GM12878 (cell line): ENCODE results near the gene SLIT1. TPM values are rescaled to one million over a fixed set of nuclear protein-coding genes. Genes with fewer than 3 reads are reported as not detected.

Source experiments
- ATAC-seq: fragments of 200-7000 bp; cut with Tn5 transposase; 3 replicates; pipeline ENCODE4 v1.9.1; 2020; ENCODE audit warnings: mild to moderate bottlenecking, moderate library complexity
- BruUV-seq: library from RNA; stranded (reverse); fragments of 400-500 nt; replicated peaks from 2 replicates; lab custom pipeline; 2021; lab: Mats Ljungman, UMichigan
- CTCF ChIA-PET: fragments of 300-600 bp; sonication (Branson Sonifier 250); formaldehyde crosslinking; extraction: SDS; loops from one replicate; lab custom pipeline; 2021; ENCODE audit warnings: inconsistent platforms; lab: Yijun Ruan, JAX
- POLR2A ChIA-PET: fragments of 350-600 bp; formaldehyde crosslinking; extraction: SDS; loops from one replicate; lab custom pipeline; 2021; ENCODE audit warnings: inconsistent platforms; lab: Charles Lee
- RAD21 ChIA-PET: fragments of 300-600 bp; sonication (Branson Sonifier 250); formaldehyde crosslinking; loops from one replicate; lab custom pipeline; 2023; ENCODE audit warnings: antibody characterized with exemption; ENCODE audit not compliant: unreplicated experiment; lab: Charles Lee
- SMC1A ChIA-PET: fragments of 300-600 bp; sonication (Branson Sonifier 250); formaldehyde crosslinking; loops from one replicate; lab custom pipeline; 2023; ENCODE audit not compliant: unreplicated experiment, uncharacterized antibody; lab: Charles Lee
- DNase-seq: peaks from one replicate; pipeline ENCODE4 v3.0.0-alpha.2; 2011; ENCODE audit warnings: low read depth, low spot score
- FAIRE-seq: peaks from 3 replicates; lab custom pipeline; 2011; peaks lifted over from hg19 to GRCh38; lab: Jason Lieb, UNC
- H2AFZ ChIP-seq: 2 replicates; pipeline ENCODE4 v1.6.0; 2011; ENCODE audit warnings: low read depth, low read length, control low read depth; ENCODE audit not compliant: control insufficient read depth
- H3K27ac ChIP-seq: 2 replicates; pipeline ENCODE4 v1.5.1; 2011; ENCODE audit warnings: control low read depth; ENCODE audit not compliant: control insufficient read depth, insufficient read depth
- H3K27me3 ChIP-seq, 2 experiments: replicated peaks in 1 of 2; 2 replicates each; pipeline versions ENCODE4 v1.6.0 to v1.6.1; 2011; ENCODE audit warnings: low read length in 1 of 2; ENCODE audit not compliant: control insufficient read depth in 2 of 2, insufficient read depth in 2 of 2
- H3K36me3 ChIP-seq, 2 experiments: 2 replicates each; pipeline ENCODE4 v1.5.1; 2011; ENCODE audit warnings: low read length in 1 of 2; ENCODE audit not compliant: control insufficient read depth in 2 of 2, insufficient read depth in 2 of 2
- H3K4me1 ChIP-seq: 2 replicates; pipeline ENCODE4 v1.6.1; 2011; ENCODE audit warnings: mild to moderate bottlenecking, low read length, moderate library complexity, mixed read lengths; ENCODE audit not compliant: control insufficient read depth, insufficient read depth
- H3K4me2 ChIP-seq: 2 replicates; pipeline ENCODE4 v1.6.0; 2011; ENCODE audit warnings: control low read depth; ENCODE audit not compliant: control insufficient read depth, insufficient read depth
- H3K4me3 ChIP-seq: fragments of 200-600 bp; sonication (generic); 2 replicates; pipeline ENCODE4 v1.5.1; 2016
- H3K79me2 ChIP-seq: 2 replicates; pipeline ENCODE4 v1.6.0; 2011; ENCODE audit warnings: low read length; ENCODE audit not compliant: control insufficient read depth, insufficient read depth
- H3K9ac ChIP-seq: 2 replicates; pipeline ENCODE4 v1.8.0; 2011; ENCODE audit warnings: low read length, control low read depth, mixed read lengths; ENCODE audit not compliant: control insufficient read depth, insufficient read depth
- H3K9me3 ChIP-seq: replicated peaks from 3 replicates; pipeline ENCODE4 v1.5.1; 2011; ENCODE audit warnings: mild to moderate bottlenecking, low read length; ENCODE audit not compliant: control insufficient read depth, insufficient read depth
- H4K20me1 ChIP-seq: 2 replicates; pipeline ENCODE4 v1.6.0; 2011; ENCODE audit not compliant: control insufficient read depth, insufficient read depth
- CREM ChIP-seq: IDR thresholded peaks from 2 replicates; pipeline ENCODE4 v1.6.1; 2014; ENCODE audit warnings: antibody characterized with exemption, low read depth
- HCFC1 ChIP-seq: fragments of 150-350 bp; IDR thresholded peaks from 2 replicates; pipeline ENCODE4 v1.6.1; 2014; ENCODE audit warnings: low read length
- KLF5 ChIP-seq: fragments of 450-650 bp; IDR thresholded peaks from 2 replicates; pipeline ENCODE4 v1.6.1; 2014; ENCODE audit warnings: mild to moderate bottlenecking; ENCODE audit not compliant: partially characterized antibody
- MTA2 ChIP-seq: fragments of 450-650 bp; IDR thresholded peaks from 2 replicates; pipeline ENCODE4 v1.6.1; 2016; ENCODE audit warnings: low read depth, mild to moderate bottlenecking, moderate library complexity
- NR2C1 ChIP-seq: fragments of 450-650 bp; IDR thresholded peaks from 2 replicates; pipeline ENCODE4 v1.6.1; 2017; ENCODE audit warnings: antibody characterized with exemption, mild to moderate bottlenecking, moderate library complexity
- RB1 ChIP-seq: fragments of 450-650 bp; formaldehyde crosslinking; IDR thresholded peaks from 2 replicates; pipeline ENCODE4 v1.6.1; 2017; ENCODE audit warnings: mild to moderate bottlenecking, borderline replicate concordance
- SIN3A ChIP-seq: IDR thresholded peaks from 2 replicates; pipeline ENCODE4 v1.6.1; 2012; ENCODE audit warnings: low read depth, low read length, improper control_type of control experiment
- SREBF2 ChIP-seq: IDR thresholded peaks from 2 replicates; pipeline ENCODE4 v1.6.1; 2012; ENCODE audit warnings: mild to moderate bottlenecking, low read length
- YY1 ChIP-seq: IDR thresholded peaks from 2 replicates; pipeline ENCODE4 v1.6.1; 2011; ENCODE audit warnings: low read depth, mild to moderate bottlenecking, low read length
- ZBTB4 ChIP-seq: fragments of 450-650 bp; formaldehyde crosslinking; IDR thresholded peaks from 2 replicates; pipeline ENCODE4 v1.4.0; 2022; ENCODE audit warnings: mild to moderate bottlenecking, moderate library complexity
- ZNF622 ChIP-seq: fragments of 450-650 bp; IDR thresholded peaks from 2 replicates; pipeline ENCODE4 v1.6.1; 2017; ENCODE audit warnings: mild to moderate bottlenecking, inconsistent platforms
- ZSCAN29 ChIP-seq: fragments of 450-650 bp; IDR thresholded peaks from 2 replicates; pipeline ENCODE4 v1.6.1; 2017; ENCODE audit warnings: mild to moderate bottlenecking, moderate library complexity
- WGBS: methylation state at CpG from one replicate; pipeline ENCODE4 v1.1.6; 2016; ENCODE audit warnings: low lambda C conversion rate; ENCODE audit not compliant: insufficient replicate concordance, insufficient coverage; ENCODE audit errors: missing lambda C conversion rate; 5-methylcytosine and 5-hydroxymethylcytosine counted together
- in situ Hi-C: fragments of 300-500 bp; cut with MboI; formaldehyde crosslinking; loops from 9 replicates; pipeline ENCODE4 v1.14.3; 2018; ENCODE audit warnings: mixed read lengths
- intact Hi-C: fragments of 100-400 bp; cut with micrococcal nuclease; formaldehyde crosslinking; loops from one replicate; pipeline ENCODE4 v1.14.2; 2022; ENCODE audit not compliant: unreplicated experiment
- polyA plus RNA-seq, 11 experiments: library from polyadenylated mRNA; depleted of rRNA in 4 of 11; unstranded in 6 of 11; stranded (reverse) in 5 of 11; fragments of >200 nt; fragmentation: Nextera tagmentation in 4 of 11; fragmentation: Illumina TruSeq in 1 of 11; extraction: Ambion mirVana in 4 of 11; extraction: Trizol in 1 of 11; gene quantifications; 1 replicate in 1 of 11; 2 replicates in 10 of 11; pipeline versions ENCODE4 v1.2.1 to v1.2.3, GENCODE V29; 2011 to 2016; ENCODE audit warnings: inconsistent platforms in 2 of 11, missing spikeins in 2 of 11, low read depth in 1 of 11
- total RNA-seq, 4 experiments: library from RNA; depleted of rRNA in 3 of 4; stranded (reverse); fragments of >200 nt in 3 of 4; fragmentation: Illumina TruSeq in 1 of 4; extraction: Trizol in 1 of 4; gene quantifications; 2 replicates each; pipeline versions ENCODE4 v1.2.1 to v1.2.3, GENCODE V29; 2013 to 2021

The SLIT1 gene
- total and polyA plus RNA-seq, 10 of the 15 experiments (the other 5 are each of a cell fraction or from before 2014, with no cell fraction given), result 0.04 to 0.19 (median 0.06) TPM; not detected in 4

DNA sequence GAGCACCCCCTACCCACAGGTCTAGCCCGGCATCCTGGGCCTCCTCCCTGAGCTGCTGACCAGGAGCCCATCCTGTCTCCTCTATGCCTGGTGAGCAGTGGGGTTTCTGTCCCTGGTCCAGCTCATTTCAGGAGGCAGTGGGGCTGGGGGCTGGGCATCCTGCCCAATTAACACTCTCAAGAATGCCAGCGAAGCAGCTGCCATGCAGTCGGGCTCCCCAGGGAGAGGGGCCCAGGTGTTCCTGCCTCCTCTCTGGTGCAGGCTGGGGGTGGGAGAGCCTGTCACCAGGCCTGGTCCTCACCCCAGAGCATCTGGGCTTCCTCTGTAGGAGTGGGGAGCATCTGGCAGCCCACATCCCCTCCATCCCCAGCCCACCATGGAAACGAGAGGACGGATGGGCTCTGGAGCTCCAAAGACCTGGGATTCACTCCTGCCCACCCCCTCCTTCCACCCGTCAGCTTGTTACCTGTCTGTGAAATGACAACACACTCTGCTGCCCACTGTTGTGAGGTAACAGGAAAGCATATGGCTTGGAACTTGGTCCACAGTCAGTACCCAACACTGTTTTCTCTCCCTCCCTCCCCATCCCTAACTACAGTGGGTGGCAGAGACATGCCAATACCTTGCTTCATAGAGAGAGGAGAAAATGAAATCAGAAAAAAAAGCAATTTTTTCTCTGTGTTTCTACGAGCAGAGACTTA, 69.1 kb downstream of the SLIT1 start:
- DNase-seq (no peak), FAIRE-seq (no peak), ATAC-seq (no peak; the same call in 1 of the 3 replicates)
- Histone ChIP-seq H3K27me3 (no peaks in the 10 kb centered on the region; a peak in 2 of 4 replicates), H3K4me1 (no peaks in the 10 kb centered on the region), H4K20me1 (no peaks in the 10 kb centered on the region), H3K9ac (no peak overlapping the region), H3K4me3 (no peak overlapping the region), H3K9me3 (no peaks in the 10 kb centered on the region), H3K27ac (no peak overlapping the region), H3K4me2 (no peak overlapping the region)
- BruUV-seq, result no TSS peak
- SMC1A ChIA-PET, result interaction anchor here (1.0 to 4.0 kb wide), 13 partner anchors 9 to 92 kb away, joined by 3 to 31 read pairs (median 4); no protein-coding TSS in a partner anchor
- 10% methylated on average over 7 of the region's 7 CpGs for WGBS
- RAD21 ChIA-PET, result interaction anchor here (0.8 to 4.3 kb wide), 5 partner anchors 9 to 93 kb away, joined by 3 to 35 read pairs (median 4); no protein-coding TSS in a partner anchor
- intact Hi-C loops (loop anchor here (5.0 kb wide), 1 partner anchor 44 kb away; no protein-coding TSS in a partner anchor), in situ Hi-C loops (no loop called here)
- CTCF ChIA-PET, result interaction anchor here (0.7 to 8.7 kb wide), 24 partner anchors 9 to 290 kb away, joined by 3 to 103 read pairs (median 4); no protein-coding TSS in a partner anchor
- POLR2A ChIA-PET, result no interaction called here
- TF ChIP-seq YY1 (no peak), ZBTB4 (CRISPR knock-in tag) (no peak), CREM (no peak), RB1 (no peak), ZNF622 (no peak), HCFC1 (no peak), SIN3A (no peak), ZSCAN29 (no peak), SREBF2 (no peak), KLF5 (no peak), NR2C1 (no peak), MTA2 (no peak)
- TF ChIP-seq, all 136 proteins: peak for 0
- Histone ChIP-seq H2AFZ (no peak overlapping the region), H3K79me2 (no peaks in the 10 kb centered on the region), H3K36me3 (no peaks in the 10 kb centered on the region)
